ENCODE data around the gene N4BP2L2. TPM values are rescaled to one million over a fixed set of nuclear protein-coding genes. Genes with fewer than 3 reads are reported as not detected.

N4BP2L2 gene
- total and polyA plus RNA-seq, 2 of the 8 experiments (the other 6 are each of a cell fraction or from before 2014, with no cell fraction given) = 14.6 to 67.6 TPM

DNA sequence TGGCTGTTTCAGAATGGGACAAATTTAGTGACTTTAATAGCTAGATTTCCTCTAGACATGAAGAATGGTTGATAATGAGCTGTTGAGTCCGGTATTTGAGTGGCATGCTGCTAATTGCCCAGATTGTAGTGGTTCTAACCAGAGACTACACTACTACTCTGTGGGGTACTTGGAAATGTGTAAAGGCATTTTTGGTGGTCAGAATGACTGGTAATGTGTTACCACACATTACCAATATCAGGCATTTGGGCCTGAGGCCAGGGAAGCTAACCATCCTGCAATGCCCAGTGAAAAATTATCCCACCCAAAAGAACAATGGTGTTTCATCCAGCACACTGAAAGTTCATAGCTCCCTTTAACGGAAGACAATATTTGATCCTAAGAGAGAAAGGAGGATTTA, 93.1 kb downstream of the N4BP2L2 start (continued):
- TF ChIP-seq RNF2 (IDR thresholded peaks at IDR 0.05; ENCODE audit: borderline replicate concordance, low read depth, low read length, missing control alignments, poor library complexity, severe bottlenecking) = no peak
- no peak for TF ChIP-seq HDAC6 (IDR thresholded peaks at IDR 0.05; ENCODE audit: low read depth, low read length)
- no peak for TF ChIP-seq EZH2 (IDR thresholded peaks at IDR 0.05; ENCODE audit: low read depth, low read length, severe bottlenecking)
- TF ChIP-seq SUZ12 (IDR thresholded peaks at IDR 0.05; ENCODE audit: low read length) = no peak
- TF ChIP-seq SRF (IDR thresholded peaks at IDR 0.05; ENCODE audit: low read depth, low read length) = no peak
- TF ChIP-seq ASH2L (IDR thresholded peaks at IDR 0.05; ENCODE audit: low read length) = no peak
- TF ChIP-seq RAD21 (IDR thresholded peaks at IDR 0.05 in 1 of 2, conservative IDR thresholded peaks at IDR 0.05 in 1 of 2; ENCODE audit: low read depth in 2 of 2, low read length in 2 of 2) = no peak
- no peak for TF ChIP-seq RXRA (IDR thresholded peaks at IDR 0.05; ENCODE audit: insufficient read depth, low read depth, low read length)
- no peak for TF ChIP-seq CEBPB (IDR thresholded peaks at IDR 0.05; ENCODE audit: low read depth, low read length)
- TF ChIP-seq CREB1 (IDR thresholded peaks at IDR 0.05) = no peak
- TF ChIP-seq KDM1A (IDR thresholded peaks at IDR 0.05; ENCODE audit: borderline replicate concordance, low read length) = no peak
- no peak for TF ChIP-seq POLR2A (IDR thresholded peaks at IDR 0.05; ENCODE audit: control extremely low read depth in 1 of 2, low read depth in 2 of 2, low read length in 2 of 2)
- TF ChIP-seq, protein P1, sequence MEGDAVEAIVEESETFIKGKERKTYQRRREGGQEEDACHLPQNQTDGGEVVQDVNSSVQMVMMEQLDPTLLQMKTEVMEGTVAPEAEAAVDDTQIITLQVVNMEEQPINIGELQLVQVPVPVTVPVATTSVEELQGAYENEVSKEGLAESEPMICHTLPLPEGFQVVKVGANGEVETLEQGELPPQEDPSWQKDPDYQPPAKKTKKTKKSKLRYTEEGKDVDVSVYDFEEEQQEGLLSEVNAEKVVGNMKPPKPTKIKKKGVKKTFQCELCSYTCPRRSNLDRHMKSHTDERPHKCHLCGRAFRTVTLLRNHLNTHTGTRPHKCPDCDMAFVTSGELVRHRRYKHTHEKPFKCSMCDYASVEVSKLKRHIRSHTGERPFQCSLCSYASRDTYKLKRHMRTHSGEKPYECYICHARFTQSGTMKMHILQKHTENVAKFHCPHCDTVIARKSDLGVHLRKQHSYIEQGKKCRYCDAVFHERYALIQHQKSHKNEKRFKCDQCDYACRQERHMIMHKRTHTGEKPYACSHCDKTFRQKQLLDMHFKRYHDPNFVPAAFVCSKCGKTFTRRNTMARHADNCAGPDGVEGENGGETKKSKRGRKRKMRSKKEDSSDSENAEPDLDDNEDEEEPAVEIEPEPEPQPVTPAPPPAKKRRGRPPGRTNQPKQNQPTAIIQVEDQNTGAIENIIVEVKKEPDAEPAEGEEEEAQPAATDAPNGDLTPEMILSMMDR (IDR thresholded peaks at IDR 0.05; ENCODE audit: control extremely low read depth in 1 of 3, insufficient read depth in 1 of 3, low read depth in 1 of 3, low read length in 3 of 3) = no peak
- TF ChIP-seq GABPA (IDR thresholded peaks at IDR 0.05; ENCODE audit: borderline replicate concordance, insufficient read depth, low read length) = no peak
- TF ChIP-seq PHF8 (conservative IDR thresholded peaks at IDR 0.05; ENCODE audit: low read depth, low read length) = no peak
- no peak for TF ChIP-seq SP1 (IDR thresholded peaks at IDR 0.05; ENCODE audit: low read depth, low read length)
- TF ChIP-seq, protein P2, sequence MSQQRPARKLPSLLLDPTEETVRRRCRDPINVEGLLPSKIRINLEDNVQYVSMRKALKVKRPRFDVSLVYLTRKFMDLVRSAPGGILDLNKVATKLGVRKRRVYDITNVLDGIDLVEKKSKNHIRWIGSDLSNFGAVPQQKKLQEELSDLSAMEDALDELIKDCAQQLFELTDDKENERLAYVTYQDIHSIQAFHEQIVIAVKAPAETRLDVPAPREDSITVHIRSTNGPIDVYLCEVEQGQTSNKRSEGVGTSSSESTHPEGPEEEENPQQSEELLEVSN (IDR thresholded peaks at IDR 0.05) = no peak
